Measurements from ENCODE around the gene GPR153.

GPR153 gene

GRCh38 chr1:6280761-6281451 lies 20.0 kb upstream of the GPR153 start:
- no peak overlapping the region for H3K4me3 ChIP-seq (ENCODE audit: low read depth, low read length)
- DNase-seq (ENCODE audit: low read depth) = no peak
- peak; percentile 17; the same call in 1 of the 2 replicates for TF ChIP-seq CTCF (IDR thresholded peaks at IDR 0.05; ENCODE audit: control insufficient read depth, extremely low read depth, insufficient read depth)

GRCh38 chr1:6279613-6280383 lies 18.9 kb upstream of the GPR153 start:
- TF ChIP-seq CTCF (IDR thresholded peaks at IDR 0.05; ENCODE audit: control insufficient read depth, extremely low read depth, insufficient read depth) = no peak
- H3K4me3 ChIP-seq (ENCODE audit: low read depth, low read length) = no peak overlapping the region
- DNase-seq (ENCODE audit: low read depth) = no peak

- no peak for TF ChIP-seq CTCF (IDR thresholded peaks at IDR 0.05; ENCODE audit: control insufficient read depth, extremely low read depth, insufficient read depth)
- no peak for DNase-seq (ENCODE audit: low read depth)
These were observed 18.2 kb upstream of the GPR153 start for GRCh38 chr1:6279066-6279465.

GRCh38 chr1:6278263-6278662 lies 17.4 kb upstream of the GPR153 start:
- TF ChIP-seq CTCF (IDR thresholded peaks at IDR 0.05; ENCODE audit: control insufficient read depth, extremely low read depth, insufficient read depth) = no peak
- H3K4me3 ChIP-seq (ENCODE audit: low read depth, low read length) = no peak overlapping the region
- no peak for DNase-seq (ENCODE audit: low read depth)

More at GRCh38 chr1:6279066-6279465, 18.2 kb upstream of the GPR153 start:
- no peak overlapping the region for H3K4me3 ChIP-seq (ENCODE audit: low read depth, low read length)

GRCh38 chr1:6276811-6277555 lies 16.1 kb upstream of the GPR153 start:
- no peak overlapping the region for H3K4me3 ChIP-seq (ENCODE audit: low read depth, low read length)
- TF ChIP-seq CTCF (IDR thresholded peaks at IDR 0.05; ENCODE audit: control insufficient read depth, extremely low read depth, insufficient read depth) = no peak
- no peak for DNase-seq (ENCODE audit: low read depth)

GRCh38 chr1:6275826-6276782 lies 15.2 kb upstream of the GPR153 start:
- TF ChIP-seq CTCF (IDR thresholded peaks at IDR 0.05; ENCODE audit: control insufficient read depth, extremely low read depth, insufficient read depth) = no peak
- H3K4me3 ChIP-seq (ENCODE audit: low read depth, low read length) = no peak overlapping the region
- no peak for DNase-seq (ENCODE audit: low read depth)

All from LNCaP clone FGC (cell line).